BE2C (cell line): Measurements from ENCODE around the gene TSC1.

Experiments used
- DNase-seq: peaks from one replicate; pipeline ENCODE4 v3.0.0-alpha.2; 2020
- H3K27me3 ChIP-seq: fragments of 250-450 bp; sonication (Bioruptor Pico); 2 replicates; pipeline ENCODE4 v1.5.1; 2020; ENCODE audit warnings: mild to moderate bottlenecking
- H3K36me3 ChIP-seq: fragments of 250-450 bp; sonication (Bioruptor Pico); 2 replicates; pipeline ENCODE4 v1.5.1; 2020; ENCODE audit warnings: mild to moderate bottlenecking
- H3K4me1 ChIP-seq: fragments of 250-450 bp; sonication (Bioruptor Pico); 2 replicates; pipeline ENCODE4 v1.5.1; 2020
- H3K4me3 ChIP-seq: 2 replicates; pipeline ENCODE4 v1.5.1; 2011; ENCODE audit warnings: low read depth, low read length
- H3K9me3 ChIP-seq: fragments of 250-450 bp; sonication (Bioruptor Pico); 2 replicates; pipeline ENCODE4 v1.5.1; 2020
- TF ChIP-seq, protein P1 (sequence below): IDR thresholded peaks from 2 replicates; pipeline ENCODE4 v1.5.1; 2012; ENCODE audit warnings: mild to moderate bottlenecking, low read depth, low read length

Gene TSC1

DNA sequence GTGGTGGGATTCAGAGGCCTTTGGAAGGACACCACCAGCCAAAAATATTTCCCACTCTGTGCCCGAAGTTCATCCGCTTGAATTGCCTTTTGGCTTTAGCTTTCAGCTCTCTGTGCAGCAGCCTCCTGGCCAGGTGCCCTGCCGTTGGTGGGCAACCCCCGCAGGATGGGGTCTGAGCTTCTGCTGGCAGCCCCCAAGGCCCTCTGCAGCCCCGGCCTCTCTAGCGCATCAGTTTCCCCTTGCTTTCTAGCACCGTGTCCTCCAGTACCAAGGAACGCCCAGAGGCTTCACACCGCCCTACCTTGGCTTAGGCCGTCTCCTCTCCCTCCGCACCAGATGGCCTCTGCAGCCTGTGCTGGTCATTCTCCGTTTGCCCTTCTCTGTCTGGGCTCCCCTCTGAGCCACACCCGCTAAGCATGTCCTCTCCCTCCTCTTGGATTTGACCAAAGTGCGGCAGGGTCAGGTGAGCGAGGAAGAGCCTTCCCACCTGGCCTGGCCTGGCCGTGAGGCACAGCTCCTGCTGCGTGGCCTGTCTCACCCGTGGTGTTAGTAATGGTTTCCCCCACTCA lies 4.2 kb upstream of the TSC1 start:
- Histone ChIP-seq H3K9me3 (no peaks in the 10 kb centered on the region), H3K27me3 (no peaks in the 10 kb centered on the region), H3K4me1 (no peaks in the 10 kb centered on the region; the same call in 1 of the 2 replicates), H3K4me3 (no peak overlapping the region), H3K36me3 (no peaks in the 10 kb centered on the region; the same call in 1 of the 2 replicates)
- TF ChIP-seq, protein P1, sequence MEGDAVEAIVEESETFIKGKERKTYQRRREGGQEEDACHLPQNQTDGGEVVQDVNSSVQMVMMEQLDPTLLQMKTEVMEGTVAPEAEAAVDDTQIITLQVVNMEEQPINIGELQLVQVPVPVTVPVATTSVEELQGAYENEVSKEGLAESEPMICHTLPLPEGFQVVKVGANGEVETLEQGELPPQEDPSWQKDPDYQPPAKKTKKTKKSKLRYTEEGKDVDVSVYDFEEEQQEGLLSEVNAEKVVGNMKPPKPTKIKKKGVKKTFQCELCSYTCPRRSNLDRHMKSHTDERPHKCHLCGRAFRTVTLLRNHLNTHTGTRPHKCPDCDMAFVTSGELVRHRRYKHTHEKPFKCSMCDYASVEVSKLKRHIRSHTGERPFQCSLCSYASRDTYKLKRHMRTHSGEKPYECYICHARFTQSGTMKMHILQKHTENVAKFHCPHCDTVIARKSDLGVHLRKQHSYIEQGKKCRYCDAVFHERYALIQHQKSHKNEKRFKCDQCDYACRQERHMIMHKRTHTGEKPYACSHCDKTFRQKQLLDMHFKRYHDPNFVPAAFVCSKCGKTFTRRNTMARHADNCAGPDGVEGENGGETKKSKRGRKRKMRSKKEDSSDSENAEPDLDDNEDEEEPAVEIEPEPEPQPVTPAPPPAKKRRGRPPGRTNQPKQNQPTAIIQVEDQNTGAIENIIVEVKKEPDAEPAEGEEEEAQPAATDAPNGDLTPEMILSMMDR: no peak
- no peak for DNase-seq

DNA sequence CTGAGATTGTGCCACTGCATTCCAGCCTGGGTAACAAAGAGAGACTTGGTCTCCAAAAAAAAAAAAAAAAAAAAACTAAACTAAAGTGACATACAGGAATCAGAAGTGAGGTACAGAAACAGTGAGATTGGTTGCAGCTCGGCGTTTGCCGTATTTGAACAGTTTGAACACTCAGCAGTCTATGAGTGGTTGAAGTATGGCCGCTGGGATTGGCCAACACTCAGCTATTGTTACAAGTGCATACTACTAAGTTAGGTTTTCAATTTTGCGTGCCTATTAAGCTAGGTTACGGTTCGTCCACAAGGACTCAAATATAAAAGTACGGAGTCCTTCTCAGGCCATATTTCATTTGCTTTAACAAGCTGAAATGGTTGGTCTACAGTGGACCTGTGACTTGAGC lies 3.3 kb upstream of the TSC1 start:
- TF ChIP-seq, protein P1: no peak
- Histone ChIP-seq H3K36me3 (no peaks in the 10 kb centered on the region; the same call in 1 of the 2 replicates), H3K4me1 (no peaks in the 10 kb centered on the region; the same call in 1 of the 2 replicates), H3K9me3 (no peaks in the 10 kb centered on the region), H3K4me3 (no peak overlapping the region), H3K27me3 (no peaks in the 10 kb centered on the region)
- no peak for DNase-seq

DNA sequence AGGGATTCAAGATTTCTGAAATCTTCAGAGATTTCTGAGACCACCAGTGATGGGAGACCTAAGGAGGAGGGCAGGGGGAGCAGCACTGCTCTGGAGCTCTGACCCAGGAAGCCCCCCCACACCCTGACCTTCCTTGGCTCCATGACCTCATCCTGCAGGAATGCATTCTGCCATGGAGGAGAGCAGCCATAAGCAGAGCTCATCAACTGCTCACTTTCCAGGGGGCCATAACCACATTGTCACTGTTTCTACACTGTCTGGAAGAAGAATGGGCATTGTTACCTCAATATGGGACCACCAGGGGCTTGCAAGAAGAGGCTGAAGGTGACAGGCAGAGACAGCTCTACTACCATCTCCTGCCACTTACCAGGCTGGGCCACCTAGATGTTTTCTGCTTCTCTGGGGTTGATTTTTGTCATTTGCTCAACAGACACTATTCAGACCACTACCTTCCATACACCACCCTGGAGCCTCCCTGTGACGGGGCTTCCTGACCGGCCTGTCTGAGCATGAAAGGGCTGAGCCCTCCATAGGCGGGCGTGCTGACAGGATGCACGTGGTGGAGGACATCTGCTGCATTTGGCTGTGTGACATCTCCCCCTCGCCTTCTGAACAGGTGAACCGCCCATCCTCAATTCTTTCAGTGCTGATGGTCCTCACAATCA lies 2.3 kb upstream of the TSC1 start:
- no peak for DNase-seq
- no peak overlapping the region for H3K4me3 ChIP-seq
- no peaks in the 10 kb centered on the region for H3K27me3 ChIP-seq
- no peaks in the 10 kb centered on the region; the same call in 1 of the 2 replicates for H3K36me3 ChIP-seq
- TF ChIP-seq, protein P1: no peak
- no peaks in the 10 kb centered on the region; the same call in 1 of the 2 replicates for H3K4me1 ChIP-seq
- no peaks in the 10 kb centered on the region for H3K9me3 ChIP-seq

DNA sequence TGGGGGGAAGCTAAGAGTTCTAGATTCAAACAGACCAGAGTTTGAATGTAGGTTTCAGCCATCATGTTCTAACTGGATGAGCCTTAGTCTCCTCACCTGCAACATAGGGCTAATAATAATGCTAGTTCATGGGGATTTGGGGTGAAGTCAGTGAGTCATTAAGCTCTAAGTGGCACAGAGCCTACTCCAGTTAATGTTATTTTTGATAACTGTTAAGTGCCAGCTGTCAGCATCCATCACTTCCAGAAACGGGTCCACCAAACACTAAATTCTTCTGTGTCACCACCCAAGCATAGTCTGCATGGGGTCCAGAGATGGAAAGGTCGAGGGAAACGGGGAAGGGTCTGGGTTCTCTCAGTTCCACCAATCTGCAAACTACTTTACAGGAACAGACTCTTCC lies 1.8 kb upstream of the TSC1 start:
- no peaks in the 10 kb centered on the region; the same call in 1 of the 2 replicates for H3K4me1 ChIP-seq

DNA sequence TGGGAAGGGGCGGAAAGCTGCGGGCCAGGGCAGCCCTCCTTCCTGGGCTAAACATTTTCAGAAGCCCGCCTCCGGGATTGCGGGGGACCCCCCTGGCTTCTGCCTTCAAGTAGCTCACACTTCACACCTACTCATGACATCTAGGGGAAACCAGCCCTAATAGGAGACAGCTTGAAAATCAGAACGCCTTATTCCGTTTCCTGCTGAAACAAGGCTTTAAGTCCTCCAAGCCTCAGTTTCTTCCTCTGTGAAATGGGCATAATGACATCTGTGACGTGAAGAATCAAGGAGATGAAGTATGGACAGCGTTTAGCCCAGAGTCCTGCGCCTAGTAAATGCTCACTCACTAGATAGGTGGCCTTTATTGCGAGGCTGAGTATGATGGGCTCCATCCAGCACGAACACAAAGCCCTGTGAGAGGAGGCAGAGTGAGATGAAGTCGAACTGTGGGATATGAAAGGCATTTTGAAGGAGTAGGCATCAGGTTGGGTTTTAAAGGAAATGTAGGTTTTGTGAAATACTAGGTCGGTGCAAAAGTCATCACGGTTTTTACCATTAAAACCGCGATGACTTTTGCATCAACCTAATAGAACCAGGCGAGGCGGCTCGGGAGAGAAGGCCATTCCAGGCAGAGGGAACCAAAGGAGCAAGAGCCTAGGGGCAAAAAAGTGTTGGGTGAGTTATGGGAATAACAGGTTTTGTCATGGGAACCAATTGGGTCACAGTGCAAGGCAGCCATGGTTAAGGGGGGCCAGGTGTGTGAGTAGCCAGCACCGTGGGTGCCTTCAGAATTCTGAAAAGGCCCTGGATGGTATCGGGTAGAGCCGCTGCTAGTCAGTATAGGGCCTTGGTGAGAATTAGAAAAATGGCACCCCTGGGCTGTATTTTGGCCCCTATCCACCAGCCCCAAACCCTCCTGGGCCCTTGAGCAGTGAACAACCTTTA lies 1.0 kb upstream of the TSC1 start:
- H3K4me3 ChIP-seq: peak overlapping the region; percentile 98
- DNase-seq: no peak
- TF ChIP-seq, protein P1: no peak
- H3K36me3 ChIP-seq: no peaks in the 10 kb centered on the region; the same call in 1 of the 2 replicates
- H3K9me3 ChIP-seq: no peaks in the 10 kb centered on the region
- H3K4me1 ChIP-seq: no peaks in the 10 kb centered on the region; the same call in 1 of the 2 replicates
- H3K27me3 ChIP-seq: no peaks in the 10 kb centered on the region

More for the DNA sequence above, 1.8 kb upstream of the TSC1 start:
- H3K36me3 ChIP-seq: no peaks in the 10 kb centered on the region; the same call in 1 of the 2 replicates
- H3K27me3 ChIP-seq: no peaks in the 10 kb centered on the region
- H3K9me3 ChIP-seq: no peaks in the 10 kb centered on the region
- DNase-seq: no peak
- H3K4me3 ChIP-seq: no peak overlapping the region
- TF ChIP-seq, protein P1: no peak
